Karpas-422 (cell line): ENCODE measurements around the gene ZNF718. TPM values are rescaled to one million over a fixed set of nuclear protein-coding genes. Genes with fewer than 3 reads are reported as not detected.
A peak's percentile ranks its signal among the peaks of the same experiment; 100 is the strongest.
"Not testable (repeated sequence)": the region's sequence is repeated elsewhere in the genome, so short reads cannot be mapped to it uniquely, and the experiment has no call there.

ENCODE experiments used
- DNase-seq: peaks from one replicate; pipeline ENCODE4 v3.0.0-alpha.2; 2015
- H2AFZ ChIP-seq: fragments of 200-600 bp; sonication (generic); 2 replicates; pipeline ENCODE4 v1.6.1; 2014; ENCODE audit warnings: antibody characterized with exemption, low read length, mixed read lengths
- H3K27ac ChIP-seq: fragments of 200-600 bp; sonication (generic); 2 replicates; pipeline ENCODE4 v1.5.1; 2014; ENCODE audit warnings: mild to moderate bottlenecking, low read length, moderate library complexity
- H3K27me3 ChIP-seq: fragments of 200-600 bp; sonication (generic); 2 replicates; pipeline ENCODE4 v1.6.1; 2014; ENCODE audit warnings: low read length, mixed read lengths
- H3K36me3 ChIP-seq: fragments of 200-600 bp; sonication (generic); 2 replicates; pipeline ENCODE4 v1.6.1; 2014; ENCODE audit warnings: low read length, mixed read lengths; ENCODE audit not compliant: insufficient read depth
- H3K4me1 ChIP-seq: fragments of 200-600 bp; sonication (generic); 2 replicates; pipeline ENCODE4 v1.6.1; 2014; ENCODE audit warnings: mild to moderate bottlenecking, low read length, mixed read lengths
- H3K4me2 ChIP-seq: fragments of 200-600 bp; sonication (generic); 2 replicates; pipeline ENCODE4 v1.6.1; 2014; ENCODE audit warnings: low read length, low read depth, mild to moderate bottlenecking; ENCODE audit not compliant: poor library complexity, severe bottlenecking
- H3K4me3 ChIP-seq: fragments of 200-600 bp; sonication (generic); 2 replicates; pipeline ENCODE4 v1.5.1; 2014; ENCODE audit warnings: mild to moderate bottlenecking, antibody characterized with exemption, low read length, mixed read lengths
- H3K79me2 ChIP-seq: fragments of 200-600 bp; sonication (generic); 2 replicates; pipeline ENCODE4 v1.6.1; 2014; ENCODE audit warnings: mild to moderate bottlenecking, low read length, mixed read lengths
- H3K9ac ChIP-seq: fragments of 200-600 bp; sonication (generic); 2 replicates; pipeline ENCODE4 v1.6.0; 2014; ENCODE audit warnings: low read length
- H3K9me2 ChIP-seq: fragments of 200-600 bp; sonication (generic), shearing (Covaris generic); replicated peaks from 2 replicates; pipeline ENCODE4 v1.6.0; 2014; ENCODE audit warnings: mild to moderate bottlenecking, low read length, moderate library complexity; ENCODE audit not compliant: insufficient read depth
- H3K9me3 ChIP-seq: fragments of 300-700, 200-600 bp; sonication (generic); 2 replicates; pipeline ENCODE4 v1.6.1; 2014; ENCODE audit warnings: low read length, mixed read lengths
- H4K20me1 ChIP-seq: fragments of 200-600 bp; sonication (generic); 2 replicates; pipeline ENCODE4 v1.6.1; 2014; ENCODE audit warnings: mild to moderate bottlenecking, antibody characterized with exemption, low read length, low read depth; ENCODE audit not compliant: insufficient read depth
- total RNA-seq: library from RNA; depleted of rRNA; stranded (reverse); fragments of >200 nt; shearing (Covaris generic); gene quantifications from 2 replicates; pipeline ENCODE4 v1.2.3, GENCODE V29; 2014; ENCODE audit warnings: low replicate concordance; rRNA removed

Gene ZNF718
- 27.1 and 38.7 TPM in 2 replicates for total RNA-seq

DNA sequence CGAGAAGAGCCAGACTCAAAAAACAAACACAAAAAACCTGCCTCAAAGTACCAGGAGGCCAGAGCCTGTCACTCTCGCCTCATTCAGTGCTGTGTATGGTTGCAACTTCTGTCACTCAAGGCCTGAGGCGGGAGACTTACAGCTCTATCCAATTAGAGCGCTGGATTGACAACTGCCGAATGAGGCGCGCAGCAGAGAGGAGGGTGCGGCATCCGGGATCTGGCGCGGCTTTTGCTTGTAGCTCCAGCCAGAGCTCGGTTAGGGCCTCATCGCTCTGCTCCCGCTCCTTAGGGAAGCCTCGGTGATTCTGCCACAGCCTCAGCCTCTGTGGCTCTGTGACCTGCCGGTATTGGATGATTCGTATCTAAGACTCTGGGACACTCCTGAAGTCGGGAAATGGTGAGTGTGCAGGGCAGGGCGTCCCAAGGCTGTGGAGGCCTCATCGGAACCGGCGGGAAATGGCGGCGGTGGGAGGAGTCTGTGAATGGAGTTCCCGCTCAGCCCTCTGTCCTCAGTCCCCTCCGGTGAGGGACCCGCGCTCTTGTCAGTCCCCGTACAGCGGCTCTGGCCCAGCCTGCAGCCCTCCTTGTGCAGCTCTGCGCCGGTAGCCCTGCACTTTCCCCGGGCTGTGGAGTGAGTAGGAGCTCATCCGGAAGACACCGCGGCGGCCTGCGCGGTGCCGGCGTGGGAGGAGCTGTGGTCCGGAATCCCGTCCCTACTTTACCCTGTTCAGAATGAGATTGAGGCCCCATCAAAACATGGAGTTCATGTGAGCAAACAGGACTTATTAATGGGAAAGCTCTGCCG is at the start of gene ZNF718:
TSS of gene ZNF718 (plus strand) at position 227 of the 807 bp plus-strand sequence. CDS start at position 397, 170 bp downstream.
- Histone ChIP-seq H3K27me3 (no peaks in the 10 kb centered on the region), H3K9ac (peak within 1 kb of the TSS; percentile 90), H3K4me3 (peak within 1 kb of the TSS; percentile 88), H4K20me1 (no peaks in the 10 kb centered on the region), H2AFZ (peak within 1 kb of the TSS; percentile 73; the same call in 1 of the 2 replicates), H3K9me2 (no peaks in the 10 kb centered on the region), H3K36me3 (peaks cover 45% of the 10 kb centered on the region), H3K79me2 (peaks cover 51% of the 10 kb centered on the region), H3K27ac (peak within 1 kb of the TSS; percentile 81), H3K9me3 (peaks cover 15% of the 10 kb centered on the region), H3K4me2 (peak within 1 kb of the TSS; percentile 81), H3K4me1 (peaks cover 12% of the 10 kb centered on the region)
- DNase-seq, result peak; percentile 99

DNA sequence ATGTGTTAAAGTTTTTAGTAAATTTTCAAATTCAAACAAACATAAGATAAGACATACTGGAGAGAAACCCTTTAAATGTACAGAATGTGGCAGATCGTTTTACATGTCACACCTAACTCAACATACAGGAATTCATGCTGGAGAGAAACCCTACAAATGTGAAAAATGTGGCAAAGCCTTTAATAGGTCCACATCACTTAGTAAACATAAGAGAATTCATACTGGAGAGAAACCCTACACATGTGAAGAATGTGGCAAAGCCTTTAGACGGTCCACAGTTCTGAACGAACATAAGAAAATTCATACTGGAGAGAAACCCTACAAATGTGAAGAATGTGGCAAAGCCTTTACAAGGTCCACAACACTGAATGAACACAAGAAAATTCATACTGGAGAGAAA is 38.4 kb upstream of the ZNF718 start:
- Histone ChIP-seq H2AFZ (no peak overlapping the region), H3K27ac (no peak overlapping the region), H3K79me2 (no peaks in the 10 kb centered on the region), H3K9me3 (peaks cover 58% of the 10 kb centered on the region), H3K36me3 (peaks cover 50% of the 10 kb centered on the region), H3K9ac (no peak overlapping the region), H3K4me1 (no peaks in the 10 kb centered on the region), H3K9me2 (no peaks in the 10 kb centered on the region), H3K4me3 (no peak overlapping the region), H3K4me2 (no peak overlapping the region), H4K20me1 (no peaks in the 10 kb centered on the region), H3K27me3 (no peaks in the 10 kb centered on the region)
- DNase-seq, result no peak

DNA sequence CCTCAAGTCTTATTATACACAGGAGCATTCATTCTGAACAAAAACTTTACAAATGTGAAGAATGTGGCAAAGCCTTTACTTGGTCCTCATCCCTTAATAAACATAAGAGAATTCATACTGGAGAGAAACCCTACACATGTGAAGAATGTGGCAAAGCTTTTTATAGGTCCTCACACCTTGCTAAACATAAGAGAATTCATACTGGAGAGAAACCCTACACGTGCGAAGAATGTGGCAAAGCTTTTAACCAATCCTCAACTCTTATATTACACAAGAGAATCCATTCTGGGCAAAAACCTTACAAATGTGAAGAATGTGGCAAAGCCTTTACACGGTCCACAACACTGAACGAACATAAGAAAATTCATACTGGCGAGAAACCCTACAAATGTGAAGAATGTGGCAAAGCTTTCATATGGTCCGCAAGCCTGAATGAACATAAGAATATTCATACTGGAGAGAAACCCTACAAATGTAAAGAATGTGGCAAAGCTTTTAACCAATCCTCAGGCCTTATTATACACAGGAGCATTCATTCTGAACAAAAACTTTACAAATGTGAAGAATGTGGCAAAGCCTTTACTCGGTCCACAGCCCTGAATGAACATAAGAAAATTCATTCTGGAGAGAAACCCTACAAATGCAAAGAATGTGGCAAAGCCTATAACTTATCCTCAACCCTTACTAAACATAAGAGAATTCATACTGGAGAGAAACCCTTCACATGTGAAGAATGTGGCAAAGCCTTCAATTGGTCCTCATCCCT is 37.6 kb upstream of the ZNF718 start:
- not testable (repeated sequence) for H3K4me1 ChIP-seq, H2AFZ ChIP-seq, H3K27ac ChIP-seq, H3K9me2 ChIP-seq, H3K27me3 ChIP-seq, H3K79me2 ChIP-seq, H4K20me1 ChIP-seq, H3K9ac ChIP-seq, DNase-seq, H3K4me2 ChIP-seq, H3K4me3 ChIP-seq
- H3K36me3 ChIP-seq, result peaks cover 54% of the 10 kb centered on the region
- peaks cover 61% of the 10 kb centered on the region for H3K9me3 ChIP-seq

DNA sequence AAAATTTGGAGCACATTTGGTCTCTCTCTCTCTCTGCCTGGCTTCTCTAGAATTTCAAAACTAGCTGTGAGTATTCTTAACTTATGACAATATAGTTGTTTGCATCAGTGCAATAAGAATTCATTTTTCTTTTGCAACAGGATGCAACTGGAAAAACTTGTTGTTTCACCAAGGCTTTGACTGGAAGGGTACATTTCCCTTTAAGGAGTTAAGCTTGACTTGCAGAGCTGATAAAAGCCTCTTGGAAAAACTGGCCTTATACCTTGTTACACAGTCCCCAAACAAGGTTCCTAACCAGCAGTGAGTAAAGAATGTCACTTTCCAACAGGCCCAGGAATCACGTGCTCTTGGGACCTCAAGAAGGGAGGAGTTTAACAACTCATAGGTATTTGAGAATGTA is 25.9 kb upstream of the ZNF718 start:
- no peaks in the 10 kb centered on the region for H3K27me3 ChIP-seq
- H3K4me1 ChIP-seq, result 0 out of 2 replicates have a peak, but pooled peaks cover 3% of the 10 kb centered on the region
- H2AFZ ChIP-seq, result no peak overlapping the region
- no peak overlapping the region for H3K4me3 ChIP-seq
- no peaks in the 10 kb centered on the region for H3K79me2 ChIP-seq
- H3K9ac ChIP-seq, result no peak overlapping the region
- no peaks in the 10 kb centered on the region for H3K9me2 ChIP-seq
- peaks cover 47% of the 10 kb centered on the region for H3K9me3 ChIP-seq
- H3K36me3 ChIP-seq, result peaks cover 17% of the 10 kb centered on the region
- H3K27ac ChIP-seq, result no peak overlapping the region
- H4K20me1 ChIP-seq, result no peaks in the 10 kb centered on the region
- H3K4me2 ChIP-seq, result no peak overlapping the region
- DNase-seq, result no peak

DNA sequence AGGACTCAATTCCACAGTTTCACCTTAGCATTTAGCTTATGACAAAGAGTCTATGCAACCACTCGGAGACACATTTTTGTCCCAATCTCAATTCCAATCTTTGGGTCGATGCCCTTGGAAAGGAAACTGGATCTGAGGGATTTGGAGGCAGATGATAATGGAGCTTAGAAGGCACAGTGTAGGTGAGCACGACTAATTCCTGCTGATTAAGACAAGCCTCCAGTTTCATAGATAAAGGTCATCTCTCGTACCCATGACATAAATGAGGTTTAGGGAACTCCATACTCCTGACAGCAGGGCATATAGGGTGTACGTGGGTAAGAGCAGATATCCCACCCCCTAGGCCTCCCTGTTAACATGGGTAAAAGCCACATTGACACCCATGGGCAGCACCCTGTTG is 24.4 kb upstream of the ZNF718 start:
- Histone ChIP-seq H3K27me3 (no peaks in the 10 kb centered on the region), H3K4me3 (no peak overlapping the region), H3K4me1 (0 out of 2 replicates have a peak, but pooled peaks cover 3% of the 10 kb centered on the region), H3K9me3 (peaks cover 34% of the 10 kb centered on the region), H3K9ac (no peak overlapping the region), H3K27ac (no peak overlapping the region), H3K36me3 (peaks cover 8% of the 10 kb centered on the region), H3K4me2 (no peak overlapping the region), H3K9me2 (no peaks in the 10 kb centered on the region), H4K20me1 (no peaks in the 10 kb centered on the region), H3K79me2 (no peaks in the 10 kb centered on the region), H2AFZ (no peak overlapping the region)
- no peak for DNase-seq

DNA sequence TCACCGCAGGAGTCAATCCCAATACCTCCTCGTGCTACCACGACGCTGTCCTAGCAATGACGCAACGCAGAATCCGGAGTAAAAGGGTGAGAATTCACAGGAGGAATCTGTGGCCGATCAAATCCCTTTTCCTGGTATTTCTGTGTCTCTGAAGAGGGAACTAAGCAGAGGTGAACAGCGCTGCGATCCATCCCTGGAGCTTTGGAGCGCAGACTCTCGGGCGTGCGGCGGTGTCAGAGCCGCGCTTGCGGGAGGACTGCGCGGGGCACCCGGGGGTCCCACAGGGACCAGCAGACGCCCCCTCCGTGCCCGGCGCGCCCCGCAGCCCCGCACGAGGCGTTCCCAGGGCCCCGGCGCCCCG is 17.2 kb upstream of the ZNF718 start:
- Histone ChIP-seq H3K4me3 (no peak overlapping the region), H3K36me3 (no peaks in the 10 kb centered on the region), H3K9ac (no peak overlapping the region), H2AFZ (no peak overlapping the region), H3K4me1 (0 out of 2 replicates have a peak, but pooled peaks cover 3% of the 10 kb centered on the region), H3K9me2 (no peaks in the 10 kb centered on the region), H4K20me1 (no peaks in the 10 kb centered on the region), H3K4me2 (no peak overlapping the region), H3K27me3 (0 out of 2 replicates have a peak, but pooled peaks cover 3% of the 10 kb centered on the region), H3K27ac (no peak overlapping the region), H3K9me3 (no peaks in the 10 kb centered on the region), H3K79me2 (no peaks in the 10 kb centered on the region)
- no peak for DNase-seq

DNA sequence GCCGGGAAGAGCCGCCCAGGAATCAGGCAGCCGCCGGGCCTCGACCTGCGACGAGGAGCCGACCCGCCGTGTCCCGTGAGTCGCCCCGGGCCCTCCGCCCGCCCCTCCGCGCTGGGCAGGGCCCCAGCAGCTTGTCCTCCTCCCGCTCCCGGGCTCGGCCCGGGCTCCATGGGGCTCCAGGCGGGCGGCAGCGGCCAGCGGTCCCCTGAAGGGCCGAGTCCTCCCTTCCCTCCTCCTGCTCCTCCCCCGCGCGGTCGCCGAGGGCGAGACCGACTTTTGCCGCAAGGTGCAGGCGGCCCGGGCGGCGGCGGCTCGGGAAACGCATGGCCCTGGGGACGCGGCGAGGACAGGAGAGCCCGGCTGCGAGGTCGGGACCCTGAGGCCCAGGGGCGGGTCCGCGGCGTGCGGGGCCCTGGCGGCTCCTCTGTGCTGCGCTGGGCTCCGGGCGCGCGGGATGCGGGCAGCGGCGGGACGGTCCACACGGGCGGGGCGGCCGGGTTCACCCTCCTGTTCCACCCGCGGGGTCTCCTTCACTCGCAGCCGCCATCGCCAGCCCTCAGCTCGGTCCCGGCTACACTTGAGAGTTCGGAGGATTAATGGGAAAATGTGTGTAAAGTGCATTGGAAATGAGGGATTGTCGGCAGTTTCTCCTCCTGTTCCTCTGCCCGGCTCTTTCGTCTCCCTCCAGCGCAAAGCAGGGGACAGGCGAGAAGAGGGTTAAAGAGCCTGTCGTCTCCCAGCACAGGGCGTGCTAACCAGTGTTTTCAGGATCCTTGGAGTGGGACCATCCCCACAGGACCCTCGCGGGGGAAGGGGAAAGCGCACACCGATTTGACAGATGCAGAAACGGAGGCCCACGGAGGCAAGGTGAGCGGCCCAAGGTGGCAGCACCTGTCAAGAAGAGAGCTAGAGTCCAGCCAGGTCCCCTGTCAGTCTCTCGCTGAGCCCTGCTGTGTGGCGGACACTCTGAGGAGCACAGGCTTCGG is 16.6 kb upstream of the ZNF718 start:
- H3K9me3 ChIP-seq, result no peaks in the 10 kb centered on the region

More for the DNA sequence above, 16.6 kb upstream of the ZNF718 start:
- Histone ChIP-seq H3K4me1 (0 out of 2 replicates have a peak, but pooled peaks cover 3% of the 10 kb centered on the region), H3K9me2 (no peaks in the 10 kb centered on the region), H3K27ac (no peak overlapping the region), H3K27me3 (0 out of 2 replicates have a peak, but pooled peaks cover 3% of the 10 kb centered on the region), H4K20me1 (no peaks in the 10 kb centered on the region), H3K4me2 (no peak overlapping the region), H3K4me3 (no peak overlapping the region), H2AFZ (no peak overlapping the region), H3K79me2 (no peaks in the 10 kb centered on the region), H3K9ac (no peak overlapping the region), H3K36me3 (no peaks in the 10 kb centered on the region)
- no peak for DNase-seq
